ENCODE results near the gene OLFM3. TPM values are rescaled to one million over a fixed set of nuclear protein-coding genes. Genes with fewer than 3 reads are reported as not detected.

Gene OLFM3
- polyA plus RNA-seq, 2 donors: not detected

- Histone ChIP-seq H3K27me3 (ENCODE audit: control insufficient read depth in 1 of 2, insufficient read depth in 2 of 2, low read length in 2 of 2) (no peaks in the 10 kb centered on the region), H3K4me1 (ENCODE audit: control insufficient read depth in 2 of 2, insufficient read depth in 2 of 2, low read length in 1 of 2) (no peaks in the 10 kb centered on the region), H3K36me3 (ENCODE audit: control insufficient read depth in 2 of 2, insufficient read depth in 2 of 2, low read length in 1 of 2) (no peaks in the 10 kb centered on the region), H3K4me3 (ENCODE audit: low read depth in 1 of 2, low read length in 2 of 2) (no peak overlapping the region), H3K27ac (ENCODE audit: low read depth in 2 of 2, low read length in 1 of 2) (no peak overlapping the region), H3K9me3 (ENCODE audit: control insufficient read depth in 2 of 2, insufficient read depth in 1 of 2, low read depth in 1 of 2, low read length in 1 of 2) (peaks cover 0 to 2% of the 10 kb centered on the region in 2 donors)
- 61 to 62% methylated on average over 2 of the region's 2 CpGs for WGBS, 2 donors
Observed at GRCh38 chr1:101884621-101885020, 112.1 kb downstream of the OLFM3 start.

GRCh38 chr1:101875891-101876290 lies 120.8 kb downstream of the OLFM3 start:
- H3K4me3 ChIP-seq (ENCODE audit: low read depth in 1 of 2, low read length in 2 of 2): no peak overlapping the region

GRCh38 chr1:101873672-101874071 lies 123.1 kb downstream of the OLFM3 start:
- Histone ChIP-seq H3K27me3 (ENCODE audit: control insufficient read depth in 1 of 2, insufficient read depth in 2 of 2, low read length in 2 of 2) (no peaks in the 10 kb centered on the region), H3K4me1 (ENCODE audit: control insufficient read depth in 2 of 2, insufficient read depth in 2 of 2, low read length in 1 of 2) (no peaks in the 10 kb centered on the region), H3K9me3 (ENCODE audit: control insufficient read depth in 2 of 2, insufficient read depth in 1 of 2, low read depth in 1 of 2, low read length in 1 of 2) (peaks cover 0 to under 1% of the 10 kb centered on the region in 2 donors), H3K36me3 (ENCODE audit: control insufficient read depth in 2 of 2, insufficient read depth in 2 of 2, low read length in 1 of 2) (no peaks in the 10 kb centered on the region), H3K4me3 (ENCODE audit: low read depth in 1 of 2, low read length in 2 of 2) (no peak overlapping the region), H3K27ac (ENCODE audit: low read depth in 2 of 2, low read length in 1 of 2) (no peak overlapping the region)
- 93 to 96% methylated on average over 1 of the region's 1 CpG for WGBS, 2 donors

More at GRCh38 chr1:101875891-101876290, 120.8 kb downstream of the OLFM3 start:
- Histone ChIP-seq H3K27ac (ENCODE audit: low read depth in 2 of 2, low read length in 1 of 2) (no peak overlapping the region), H3K4me1 (ENCODE audit: control insufficient read depth in 2 of 2, insufficient read depth in 2 of 2, low read length in 1 of 2) (no peaks in the 10 kb centered on the region), H3K36me3 (ENCODE audit: control insufficient read depth in 2 of 2, insufficient read depth in 2 of 2, low read length in 1 of 2) (no peaks in the 10 kb centered on the region), H3K9me3 (ENCODE audit: control insufficient read depth in 2 of 2, insufficient read depth in 1 of 2, low read depth in 1 of 2, low read length in 1 of 2) (no peaks in the 10 kb centered on the region), H3K27me3 (ENCODE audit: control insufficient read depth in 1 of 2, insufficient read depth in 2 of 2, low read length in 2 of 2) (no peaks in the 10 kb centered on the region)

GRCh38 chr1:101859941-101860340 lies 136.8 kb downstream of the OLFM3 start:
- no peaks in the 10 kb centered on the region for H3K27me3 ChIP-seq (ENCODE audit: control insufficient read depth in 1 of 2, insufficient read depth in 2 of 2, low read length in 2 of 2)
- WGBS, 2 donors: 61 to 84% methylated on average over 1 of the region's 1 CpG

GRCh38 chr1:101854271-101854670 lies 142.5 kb downstream of the OLFM3 start:
- H3K27me3 ChIP-seq (ENCODE audit: control insufficient read depth in 1 of 2, insufficient read depth in 2 of 2, low read length in 2 of 2): no peaks in the 10 kb centered on the region
- 57 to 70% methylated on average over 3 of the region's 3 CpGs for WGBS, 2 donors
- no peak overlapping the region for H3K4me3 ChIP-seq (ENCODE audit: low read depth in 1 of 2, low read length in 2 of 2)
- H3K27ac ChIP-seq (ENCODE audit: low read depth in 2 of 2, low read length in 1 of 2): no peak overlapping the region
- H3K9me3 ChIP-seq (ENCODE audit: control insufficient read depth in 2 of 2, insufficient read depth in 1 of 2, low read depth in 1 of 2, low read length in 1 of 2): peaks cover 0 to 2% of the 10 kb centered on the region in 2 donors
- H3K4me1 ChIP-seq (ENCODE audit: control insufficient read depth in 2 of 2, insufficient read depth in 2 of 2, low read length in 1 of 2): no peaks in the 10 kb centered on the region
- H3K36me3 ChIP-seq (ENCODE audit: control insufficient read depth in 2 of 2, insufficient read depth in 2 of 2, low read length in 1 of 2): no peaks in the 10 kb centered on the region

More at GRCh38 chr1:101859941-101860340, 136.8 kb downstream of the OLFM3 start:
- H3K4me3 ChIP-seq (ENCODE audit: low read depth in 1 of 2, low read length in 2 of 2): no peak overlapping the region
- H3K4me1 ChIP-seq (ENCODE audit: control insufficient read depth in 2 of 2, insufficient read depth in 2 of 2, low read length in 1 of 2): no peaks in the 10 kb centered on the region
- no peak overlapping the region for H3K27ac ChIP-seq (ENCODE audit: low read depth in 2 of 2, low read length in 1 of 2)
- H3K9me3 ChIP-seq (ENCODE audit: control insufficient read depth in 2 of 2, insufficient read depth in 1 of 2, low read depth in 1 of 2, low read length in 1 of 2): no peaks in the 10 kb centered on the region
- H3K36me3 ChIP-seq (ENCODE audit: control insufficient read depth in 2 of 2, insufficient read depth in 2 of 2, low read length in 1 of 2): no peaks in the 10 kb centered on the region

- Histone ChIP-seq H3K27me3 (ENCODE audit: control insufficient read depth in 1 of 2, insufficient read depth in 2 of 2, low read length in 2 of 2) (no peaks in the 10 kb centered on the region), H3K4me3 (ENCODE audit: low read depth in 1 of 2, low read length in 2 of 2) (no peak overlapping the region), H3K27ac (ENCODE audit: low read depth in 2 of 2, low read length in 1 of 2) (no peak overlapping the region), H3K36me3 (ENCODE audit: control insufficient read depth in 2 of 2, insufficient read depth in 2 of 2, low read length in 1 of 2) (no peaks in the 10 kb centered on the region), H3K9me3 (ENCODE audit: control insufficient read depth in 2 of 2, insufficient read depth in 1 of 2, low read depth in 1 of 2, low read length in 1 of 2) (peaks cover 0 to 2% of the 10 kb centered on the region in 2 donors), H3K4me1 (ENCODE audit: control insufficient read depth in 2 of 2, insufficient read depth in 2 of 2, low read length in 1 of 2) (no peaks in the 10 kb centered on the region)
- WGBS, 2 donors: 59 to 60% methylated on average over 1 of the region's 1 CpG
Observed at GRCh38 chr1:101852936-101853335, 143.8 kb downstream of the OLFM3 start.

GRCh38 chr1:101849356-101849755 lies 147.4 kb downstream of the OLFM3 start:
- H3K27ac ChIP-seq (ENCODE audit: low read depth in 2 of 2, low read length in 1 of 2): no peak overlapping the region
- H3K4me1 ChIP-seq (ENCODE audit: control insufficient read depth in 2 of 2, insufficient read depth in 2 of 2, low read length in 1 of 2): no peaks in the 10 kb centered on the region
- 39 to 50% methylated on average over 1 of the region's 1 CpG for WGBS, 2 donors
- no peak overlapping the region for H3K4me3 ChIP-seq (ENCODE audit: low read depth in 1 of 2, low read length in 2 of 2)
- H3K27me3 ChIP-seq (ENCODE audit: control insufficient read depth in 1 of 2, insufficient read depth in 2 of 2, low read length in 2 of 2): no peaks in the 10 kb centered on the region
- H3K9me3 ChIP-seq (ENCODE audit: control insufficient read depth in 2 of 2, insufficient read depth in 1 of 2, low read depth in 1 of 2, low read length in 1 of 2): peaks cover 0 to 2% of the 10 kb centered on the region in 2 donors
- H3K36me3 ChIP-seq (ENCODE audit: control insufficient read depth in 2 of 2, insufficient read depth in 2 of 2, low read length in 1 of 2): no peaks in the 10 kb centered on the region

GRCh38 chr1:101847626-101848025 lies 149.1 kb downstream of the OLFM3 start:
- no peak overlapping the region for H3K27ac ChIP-seq (ENCODE audit: low read depth in 2 of 2, low read length in 1 of 2)
- no peak overlapping the region for H3K4me3 ChIP-seq (ENCODE audit: low read depth in 1 of 2, low read length in 2 of 2)
- H3K27me3 ChIP-seq (ENCODE audit: control insufficient read depth in 1 of 2, insufficient read depth in 2 of 2, low read length in 2 of 2): no peaks in the 10 kb centered on the region
- peaks cover 0 to 2% of the 10 kb centered on the region in 2 donors for H3K9me3 ChIP-seq (ENCODE audit: control insufficient read depth in 2 of 2, insufficient read depth in 1 of 2, low read depth in 1 of 2, low read length in 1 of 2)
- H3K4me1 ChIP-seq (ENCODE audit: control insufficient read depth in 2 of 2, insufficient read depth in 2 of 2, low read length in 1 of 2): no peaks in the 10 kb centered on the region
- no peaks in the 10 kb centered on the region for H3K36me3 ChIP-seq (ENCODE audit: control insufficient read depth in 2 of 2, insufficient read depth in 2 of 2, low read length in 1 of 2)
- WGBS, 2 donors: 52 to 59% methylated on average over 3 of the region's 3 CpGs

- no peak overlapping the region for H3K4me3 ChIP-seq (ENCODE audit: low read depth in 1 of 2, low read length in 2 of 2)
- H3K27ac ChIP-seq (ENCODE audit: low read depth in 2 of 2, low read length in 1 of 2): no peak overlapping the region
- peaks cover 0 to 2% of the 10 kb centered on the region in 2 donors for H3K9me3 ChIP-seq (ENCODE audit: control insufficient read depth in 2 of 2, insufficient read depth in 1 of 2, low read depth in 1 of 2, low read length in 1 of 2)
- no peaks in the 10 kb centered on the region for H3K36me3 ChIP-seq (ENCODE audit: control insufficient read depth in 2 of 2, insufficient read depth in 2 of 2, low read length in 1 of 2)
- no peaks in the 10 kb centered on the region for H3K4me1 ChIP-seq (ENCODE audit: control insufficient read depth in 2 of 2, insufficient read depth in 2 of 2, low read length in 1 of 2)
- H3K27me3 ChIP-seq (ENCODE audit: control insufficient read depth in 1 of 2, insufficient read depth in 2 of 2, low read length in 2 of 2): no peaks in the 10 kb centered on the region
- WGBS, 2 donors: 27 to 33% methylated on average over 13 of the region's 13 CpGs
Observed at GRCh38 chr1:101846820-101847219, 149.9 kb downstream of the OLFM3 start.

GRCh38 chr1:101843160-101843559 lies 153.6 kb downstream of the OLFM3 start:
- Histone ChIP-seq H3K9me3 (ENCODE audit: control insufficient read depth in 2 of 2, insufficient read depth in 1 of 2, low read depth in 1 of 2, low read length in 1 of 2) (peaks cover 0 to 2% of the 10 kb centered on the region in 2 donors), H3K4me3 (ENCODE audit: low read depth in 1 of 2, low read length in 2 of 2) (no peak overlapping the region), H3K36me3 (ENCODE audit: control insufficient read depth in 2 of 2, insufficient read depth in 2 of 2, low read length in 1 of 2) (no peaks in the 10 kb centered on the region), H3K27ac (ENCODE audit: low read depth in 2 of 2, low read length in 1 of 2) (no peak overlapping the region), H3K27me3 (ENCODE audit: control insufficient read depth in 1 of 2, insufficient read depth in 2 of 2, low read length in 2 of 2) (no peaks in the 10 kb centered on the region), H3K4me1 (ENCODE audit: control insufficient read depth in 2 of 2, insufficient read depth in 2 of 2, low read length in 1 of 2) (no peaks in the 10 kb centered on the region)
- WGBS, 2 donors: 39 to 50% methylated on average over 5 of the region's 5 CpGs

All from esophagus (tissue), 2 donors.